Urinary bladder (tissue), 4 donors: ENCODE measurements around the gene ACKR3. TPM values are rescaled to one million over a fixed set of nuclear protein-coding genes. Genes with fewer than 3 reads are reported as not detected.

Experiments used
- DNase-seq: peaks from one replicate; pipeline ENCODE4 v3.0.0-alpha.2; 2015; ENCODE audit errors: extremely low spot score
- H3K27ac ChIP-seq: one replicate; pipeline ENCODE4 v1.5.1; 2013; ENCODE audit warnings: low read depth, mild to moderate bottlenecking, moderate library complexity
- H3K36me3 ChIP-seq: one replicate; pipeline ENCODE4 v1.6.1; 2013; ENCODE audit warnings: mild to moderate bottlenecking, moderate library complexity; ENCODE audit not compliant: insufficient read depth
- H3K4me1 ChIP-seq: one replicate; pipeline ENCODE4 v1.6.1; 2013; ENCODE audit warnings: mild to moderate bottlenecking, moderate library complexity; ENCODE audit not compliant: insufficient read depth
- H3K4me3 ChIP-seq: one replicate; pipeline ENCODE4 v1.5.1; 2013; ENCODE audit warnings: low read depth, low read length
- WGBS: extraction: QIAGEN DNeasy Blood & Tissue Kit; methylation state at CpG from one replicate; pipeline ENCODE4 v1.1.7; 2013; 5-methylcytosine and 5-hydroxymethylcytosine counted together
- polyA plus RNA-seq: library from polyadenylated mRNA; stranded (reverse); fragments of 200-250 nt; gene quantifications from one replicate; pipeline ENCODE4 v1.2.3, GENCODE V29; 2013
- total RNA-seq: library from RNA; depleted of rRNA; stranded (reverse); fragments of >200 nt; gene quantifications from one replicate; pipeline ENCODE4 v1.2.3, GENCODE V29; 2014
- donor health status: healthy with polysubstance abuse.
- donor health status: healthy.

Gene ACKR3
- total and polyA plus RNA-seq, 2 donors, result 40.4 to 80.6 TPM

DNA sequence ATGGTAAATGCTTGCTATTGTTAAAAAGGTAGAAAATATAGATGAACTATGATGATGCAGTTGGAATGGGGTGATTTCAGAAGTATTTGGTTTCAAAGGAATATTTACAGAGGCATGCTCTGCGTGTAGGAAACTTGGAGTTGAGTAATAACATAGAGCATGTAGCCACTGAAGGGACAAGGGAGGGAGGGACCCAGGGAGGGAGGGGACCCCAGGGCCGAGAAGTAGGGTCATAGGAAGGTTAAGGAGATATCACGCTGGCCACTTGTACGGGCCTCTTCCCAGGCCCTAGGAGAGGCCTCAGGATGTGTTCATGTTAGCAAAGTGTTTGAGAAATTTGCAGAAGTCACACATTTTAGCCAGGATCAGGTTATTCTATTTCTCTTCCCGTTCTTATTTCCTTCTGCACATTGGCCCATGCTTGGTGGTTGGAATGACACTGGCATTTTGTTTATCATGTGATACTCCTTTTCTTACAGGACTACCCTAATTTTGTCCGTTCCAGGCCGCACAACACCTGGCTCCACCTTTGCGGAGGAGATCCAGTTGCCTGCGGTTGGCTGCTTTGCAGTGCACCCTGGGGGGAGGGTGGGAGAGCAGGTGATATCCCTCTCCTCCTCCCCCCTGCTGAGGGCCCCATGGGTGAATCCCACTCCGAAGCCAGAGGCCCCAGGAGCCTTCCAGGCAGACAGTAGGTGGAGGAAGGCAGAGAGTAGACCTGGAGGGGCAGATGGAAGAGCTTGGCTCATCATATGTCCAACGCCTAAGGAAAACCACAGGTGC lies 16.9 kb upstream of the ACKR3 start:
- Histone ChIP-seq H3K4me1 (no peaks in the 10 kb centered on the region), H3K36me3 (no peaks in the 10 kb centered on the region), H3K4me3 (no peak overlapping the region), H3K27ac (no peak overlapping the region)
- WGBS, result 75% methylated on average over 11 of the region's 11 CpGs
- no peak for DNase-seq

DNA sequence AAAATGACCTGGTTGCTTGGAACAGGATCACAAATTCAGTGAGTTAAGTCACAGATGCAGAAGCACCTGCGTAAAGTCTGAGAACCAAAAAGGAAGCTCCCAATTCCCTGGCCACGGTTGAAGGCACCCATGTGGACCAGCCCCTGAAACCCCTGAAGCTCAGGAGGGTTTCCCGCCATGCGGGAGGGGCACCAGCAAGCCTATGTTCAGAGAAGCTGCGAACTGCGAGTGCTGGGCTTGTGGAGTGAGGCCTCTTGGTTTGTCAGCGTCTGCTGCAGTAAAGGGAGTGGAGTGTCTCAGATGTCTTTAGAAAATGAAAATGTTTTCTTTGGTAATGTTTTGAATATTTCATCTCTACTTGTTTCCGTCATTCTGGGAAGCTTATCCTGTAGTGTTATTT lies 16.1 kb upstream of the ACKR3 start:
- Histone ChIP-seq H3K27ac (no peak overlapping the region), H3K36me3 (no peaks in the 10 kb centered on the region), H3K4me3 (no peak overlapping the region), H3K4me1 (no peaks in the 10 kb centered on the region)
- WGBS, result 94% methylated on average over 8 of the region's 8 CpGs
- no peak for DNase-seq

DNA sequence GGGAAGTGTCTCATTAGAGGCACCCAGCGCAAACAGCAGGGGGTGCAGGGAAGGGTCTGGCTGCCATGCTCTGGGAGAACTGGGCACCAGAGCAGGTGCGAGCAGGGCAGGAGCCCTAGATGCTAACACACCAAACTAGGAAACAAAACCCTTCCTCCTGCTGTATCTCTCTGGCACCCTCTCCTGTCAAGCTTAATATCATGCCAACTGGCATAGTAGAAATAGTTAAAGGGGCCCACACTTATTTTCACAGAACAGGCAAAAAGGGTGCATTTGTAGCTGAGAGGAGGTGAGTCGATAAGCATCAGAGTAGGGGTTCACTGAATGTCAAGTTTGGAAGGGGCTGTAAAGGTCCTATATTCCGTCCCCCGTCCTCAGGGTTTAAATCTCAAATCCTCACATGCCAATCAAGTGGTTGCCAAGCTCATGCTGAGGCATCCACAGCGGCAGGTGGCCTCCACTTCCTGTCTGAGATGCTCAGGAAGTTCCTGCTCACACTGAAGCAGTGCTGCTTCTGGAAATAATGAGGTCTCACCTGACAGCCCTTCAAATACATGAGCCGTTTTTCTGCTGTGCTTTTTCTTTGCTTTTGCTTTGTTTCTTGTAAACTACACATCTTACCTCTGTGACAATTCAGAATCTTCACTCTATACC lies 14.9 kb upstream of the ACKR3 start:
- Histone ChIP-seq H3K27ac (no peak overlapping the region), H3K4me1 (no peaks in the 10 kb centered on the region), H3K36me3 (no peaks in the 10 kb centered on the region), H3K4me3 (no peak overlapping the region)
- no peak for DNase-seq
- 88% methylated on average over 7 of the region's 7 CpGs for WGBS

DNA sequence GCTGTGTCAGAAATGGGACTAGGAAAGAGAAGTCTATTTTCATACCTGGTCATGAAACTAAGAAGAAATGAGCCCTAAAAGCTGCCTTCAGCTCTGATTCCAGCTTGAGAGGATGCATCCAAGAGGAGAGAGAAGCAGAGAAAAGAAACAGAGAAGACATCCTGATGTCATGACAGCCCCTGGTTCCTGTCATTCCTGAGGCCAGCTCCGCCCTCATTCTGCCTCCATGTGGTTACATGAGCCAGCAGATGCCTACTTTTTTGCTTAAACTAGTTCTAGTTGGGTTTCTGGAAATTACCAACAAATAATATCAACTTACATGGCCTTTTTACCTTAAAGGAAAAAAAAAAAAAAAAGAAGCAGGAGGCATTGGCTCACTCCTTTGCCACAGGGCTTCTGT lies 14.1 kb upstream of the ACKR3 start:
- DNase-seq, result no peak
- Histone ChIP-seq H3K36me3 (no peaks in the 10 kb centered on the region), H3K4me3 (no peak overlapping the region), H3K27ac (no peak overlapping the region), H3K4me1 (no peaks in the 10 kb centered on the region)
- whole genome bisulfite sequencing, result 88% methylated on average over 1 of the region's 1 CpG

DNA sequence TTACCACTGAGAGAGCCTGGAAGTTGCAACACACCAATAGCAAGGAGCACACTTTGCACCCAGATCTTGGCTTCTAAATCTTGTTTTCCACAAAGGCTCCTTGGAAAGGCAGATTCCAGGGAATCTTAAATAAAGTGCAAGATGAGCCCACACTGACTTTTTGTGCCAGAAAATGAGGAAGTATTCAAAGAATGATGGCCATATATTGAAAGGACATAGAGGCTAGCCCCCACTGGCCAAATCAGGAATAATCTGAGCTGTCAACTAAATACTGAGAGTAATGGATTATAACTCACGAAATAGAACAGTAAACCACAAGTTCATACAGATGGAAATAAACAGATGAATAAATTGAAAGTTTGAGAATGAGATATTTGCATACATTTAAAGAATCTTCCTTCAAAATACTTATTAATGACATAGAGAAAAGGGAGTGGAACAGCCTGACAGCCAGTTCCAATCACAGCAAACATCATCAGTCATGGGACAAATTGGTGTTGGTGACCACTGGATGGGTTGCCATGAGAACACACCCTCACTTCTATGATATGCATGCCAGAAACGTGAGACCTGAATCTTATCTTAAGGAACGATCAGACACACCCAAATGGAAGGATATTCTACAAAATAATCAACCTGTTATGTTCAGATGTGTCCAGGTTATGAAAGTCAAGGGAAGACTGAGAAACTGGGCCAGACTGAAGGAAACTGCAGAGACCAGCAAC lies 12.2 kb upstream of the ACKR3 start:
- H3K4me1 ChIP-seq, result no peaks in the 10 kb centered on the region
- no peak overlapping the region for H3K4me3 ChIP-seq
- no peaks in the 10 kb centered on the region for H3K36me3 ChIP-seq
- 53% methylated on average over 3 of the region's 3 CpGs for WGBS
- no peak for DNase-seq
- no peak overlapping the region for H3K27ac ChIP-seq

DNA sequence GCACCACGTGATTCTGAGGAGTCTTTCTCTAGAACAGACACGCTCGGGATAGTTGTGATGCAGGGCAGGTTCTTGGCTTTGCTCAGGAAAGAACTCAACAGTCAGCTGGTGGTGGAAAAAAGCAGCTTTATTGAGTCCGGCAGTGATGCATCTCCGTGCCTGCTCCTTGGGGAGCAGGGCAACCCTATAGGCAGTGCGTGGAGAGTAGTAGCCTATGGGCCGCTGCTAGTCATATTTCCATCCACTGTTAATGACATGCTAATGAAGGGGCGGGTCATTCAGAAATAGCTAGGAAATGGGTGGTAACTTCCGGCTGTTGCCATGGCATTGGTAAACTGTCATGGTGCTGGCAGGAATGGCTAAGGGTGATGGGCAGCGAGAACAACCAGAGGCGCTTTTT lies 11.6 kb upstream of the ACKR3 start:
- WGBS, result 89% methylated on average over 11 of the region's 11 CpGs

DNA sequence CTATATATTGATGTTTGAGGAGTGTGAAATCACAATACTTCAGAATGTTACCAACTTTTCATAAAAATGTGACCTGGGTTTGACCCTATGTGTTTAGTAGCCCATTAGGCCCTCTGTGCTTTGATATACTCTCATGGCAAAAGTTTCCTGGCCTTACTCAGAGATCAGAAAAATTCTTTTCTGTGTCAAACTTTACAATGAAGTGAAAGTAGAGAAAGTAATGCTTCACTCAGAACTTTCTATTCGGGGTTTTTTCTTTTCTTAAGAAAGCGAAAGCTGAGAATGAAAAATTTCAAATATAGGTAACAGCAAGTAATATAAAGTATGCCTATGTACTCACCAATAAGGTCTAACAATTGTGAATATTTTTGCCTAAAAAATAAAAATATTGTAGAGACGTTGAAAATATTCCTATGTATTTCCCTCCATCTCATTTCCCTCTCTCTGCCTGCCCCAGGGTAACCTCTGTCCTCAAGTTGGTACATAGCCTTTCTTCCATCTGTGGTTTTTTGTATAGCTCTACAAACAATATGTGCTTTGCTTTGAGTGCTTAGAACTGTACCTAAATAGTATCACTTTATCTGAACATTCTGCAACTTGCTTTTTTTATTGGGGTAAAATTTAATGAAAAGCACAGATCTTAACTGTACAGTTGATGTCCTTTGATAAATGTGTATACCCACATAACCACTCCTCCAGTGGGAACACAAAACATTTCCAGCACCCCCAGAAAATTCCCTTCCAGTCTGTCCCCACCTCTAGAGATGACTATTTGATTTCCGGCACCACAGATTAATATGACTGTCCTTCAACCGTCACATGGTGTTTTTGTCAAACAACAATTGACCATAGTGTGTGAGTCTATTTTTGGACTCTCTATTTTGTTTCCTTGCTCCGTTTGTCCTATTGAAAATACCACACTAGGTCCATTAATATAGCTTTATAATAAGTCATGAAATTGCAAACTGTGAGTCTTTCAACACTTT lies 10.3 kb upstream of the ACKR3 start:
- 65% methylated on average over 6 of the region's 6 CpGs for WGBS

More for the DNA sequence above, 11.6 kb upstream of the ACKR3 start:
- H3K4me3 ChIP-seq, result no peak overlapping the region
- no peaks in the 10 kb centered on the region for H3K4me1 ChIP-seq
- no peak for DNase-seq
- no peaks in the 10 kb centered on the region for H3K36me3 ChIP-seq
- H3K27ac ChIP-seq, result no peak overlapping the region

DNA sequence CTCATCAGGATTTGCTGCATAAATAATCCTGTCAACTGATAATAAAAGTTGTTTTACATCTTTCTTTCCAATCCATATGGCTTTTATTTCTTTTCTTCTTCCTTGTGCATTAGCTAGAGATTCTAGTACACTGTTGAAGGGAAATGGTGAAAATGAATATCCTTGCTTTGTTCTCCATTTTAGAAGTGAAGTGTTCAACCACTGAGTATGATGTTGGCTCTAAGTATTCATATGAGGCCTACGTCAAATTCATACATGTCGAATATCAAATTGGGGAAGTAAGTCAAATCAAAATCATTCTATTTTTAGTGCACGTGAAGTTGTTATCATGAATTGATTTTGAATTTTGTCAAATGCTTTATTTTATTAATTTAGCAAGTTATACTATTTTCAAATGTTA lies 7.8 kb upstream of the ACKR3 start:
- DNase-seq, result no peak
- H3K4me3 ChIP-seq, result no peak overlapping the region
- WGBS, result 95% methylated on average over 3 of the region's 3 CpGs
- H3K4me1 ChIP-seq, result no peaks in the 10 kb centered on the region
- H3K27ac ChIP-seq, result no peak overlapping the region
- H3K36me3 ChIP-seq, result no peaks in the 10 kb centered on the region

More for the DNA sequence above, 10.3 kb upstream of the ACKR3 start:
- Histone ChIP-seq H3K36me3 (no peaks in the 10 kb centered on the region), H3K27ac (no peak overlapping the region), H3K4me1 (no peaks in the 10 kb centered on the region), H3K4me3 (no peak overlapping the region)
- no peak for DNase-seq

DNA sequence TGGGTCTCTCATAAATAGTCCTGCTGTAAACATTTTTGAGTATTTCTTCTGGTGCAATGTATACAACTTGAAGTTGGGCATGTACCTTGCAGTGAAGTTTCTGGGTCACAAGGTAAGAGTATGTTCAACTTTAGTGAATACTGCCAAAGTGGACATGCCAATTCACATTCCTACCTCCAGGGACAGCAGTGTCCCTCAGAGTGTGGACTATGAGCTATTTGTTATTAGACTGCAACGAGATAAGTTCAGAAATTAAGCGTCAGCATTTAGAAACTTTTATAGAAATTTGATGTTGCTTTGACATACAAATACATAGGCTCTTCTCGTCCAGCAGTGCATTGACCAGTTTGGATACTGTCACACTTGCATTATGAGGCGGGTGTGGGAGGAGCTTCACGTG lies 7.2 kb upstream of the ACKR3 start:
- no peak overlapping the region for H3K27ac ChIP-seq
- H3K36me3 ChIP-seq, result no peaks in the 10 kb centered on the region
- DNase-seq, result no peak
- H3K4me1 ChIP-seq, result no peaks in the 10 kb centered on the region
- 74% methylated on average over 5 of the region's 5 CpGs for WGBS
- H3K4me3 ChIP-seq, result no peak overlapping the region

DNA sequence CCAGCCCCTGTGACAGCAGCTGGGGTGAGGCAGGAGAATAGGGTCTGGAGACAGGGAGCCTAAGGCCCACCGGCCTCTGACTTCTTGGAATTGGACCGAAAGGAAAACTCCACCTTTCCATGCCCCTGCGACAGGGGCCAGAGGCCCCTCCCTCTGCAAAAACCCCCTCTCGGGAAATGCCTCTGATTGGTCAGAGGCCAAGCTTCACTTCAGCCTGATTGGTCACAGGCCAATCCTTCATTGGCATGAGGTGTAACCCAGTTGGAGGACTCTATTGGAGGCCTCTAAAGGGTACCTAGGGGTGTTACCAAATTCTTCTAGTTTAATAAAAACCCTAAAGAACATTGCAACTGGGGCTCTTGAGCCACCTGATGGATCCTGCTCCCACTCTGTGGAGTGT lies 5.7 kb upstream of the ACKR3 start:
- Histone ChIP-seq H3K36me3 (no peaks in the 10 kb centered on the region), H3K4me1 (no peaks in the 10 kb centered on the region), H3K27ac (no peak overlapping the region), H3K4me3 (no peak overlapping the region)
- no peak for DNase-seq
- WGBS, result 99% methylated on average over 4 of the region's 4 CpGs

DNA sequence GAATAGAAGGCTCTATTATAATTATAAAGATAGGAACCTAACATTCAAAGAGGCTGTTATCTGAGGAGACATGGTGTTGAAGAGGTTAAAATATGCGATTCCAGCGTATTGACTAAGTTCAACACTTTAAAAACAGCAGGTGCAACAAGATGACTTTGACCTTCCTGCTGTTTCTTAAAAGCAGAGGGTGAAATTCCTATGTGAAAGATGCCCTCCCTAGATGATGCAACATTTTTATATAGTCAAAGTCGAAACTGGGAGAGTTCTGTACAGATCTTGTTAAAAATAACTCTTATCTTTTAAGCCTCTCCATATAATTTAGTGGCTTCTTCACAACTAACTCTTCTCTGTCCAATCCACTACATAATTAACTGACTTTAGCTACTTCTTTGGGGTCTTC lies 4.4 kb upstream of the ACKR3 start:
- DNase-seq, result no peak
- Histone ChIP-seq H3K27ac (no peak overlapping the region), H3K4me1 (no peaks in the 10 kb centered on the region), H3K4me3 (no peak overlapping the region), H3K36me3 (no peaks in the 10 kb centered on the region)
- WGBS, result 54% methylated on average over 3 of the region's 3 CpGs

DNA sequence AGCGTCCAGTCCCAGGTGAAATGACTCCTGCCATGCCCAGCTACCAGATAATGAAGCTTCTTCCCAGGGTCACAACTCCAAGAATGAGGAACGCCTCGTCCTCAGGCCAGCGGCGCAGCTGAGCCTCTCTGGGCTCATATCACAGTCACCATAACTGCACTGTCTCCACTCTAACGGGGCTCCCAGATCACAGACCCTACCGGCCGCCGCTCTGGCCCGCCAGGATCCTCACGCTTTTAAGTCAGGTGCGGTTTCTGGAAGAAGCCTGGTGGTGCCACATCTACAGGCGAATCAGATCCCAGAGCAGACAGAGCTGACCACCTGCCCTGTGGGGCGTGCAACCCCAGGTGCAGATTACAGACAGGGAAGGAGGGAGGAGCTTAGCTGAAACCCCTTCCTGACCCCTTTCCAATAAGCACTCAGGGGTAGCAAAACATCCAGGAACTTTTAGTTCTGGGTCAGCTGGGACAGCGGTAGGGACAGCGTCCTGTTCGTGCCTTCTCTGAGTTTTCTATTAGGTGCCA lies 3.7 kb upstream of the ACKR3 start:
- 96% methylated on average over 17 of the region's 17 CpGs for WGBS
- DNase-seq, result no peak

DNA sequence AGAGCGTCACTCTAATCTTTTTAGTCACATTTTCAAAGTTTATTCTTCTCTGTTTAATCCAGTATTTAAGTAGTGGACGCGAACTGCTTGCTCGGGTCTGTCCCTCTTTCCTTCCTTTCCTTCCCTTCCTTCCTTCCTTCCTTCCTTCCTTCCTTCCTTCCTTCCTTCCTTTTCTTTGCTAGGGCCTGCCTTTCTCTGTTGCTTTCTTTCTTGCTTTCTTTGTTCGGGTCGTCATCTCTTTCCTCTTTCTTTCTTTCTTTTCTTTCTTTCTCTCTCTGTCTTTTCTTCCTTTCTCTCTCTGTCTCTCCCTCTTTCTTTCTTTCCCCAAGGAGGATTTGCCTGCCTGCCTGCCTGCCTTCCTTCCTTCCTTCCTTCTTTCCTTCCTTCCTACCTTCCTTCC lies 3.0 kb upstream of the ACKR3 start:
- H3K4me1 ChIP-seq, result no peaks in the 10 kb centered on the region
- no peaks in the 10 kb centered on the region for H3K36me3 ChIP-seq

More for the DNA sequence above, 3.7 kb upstream of the ACKR3 start:
- Histone ChIP-seq H3K4me1 (no peaks in the 10 kb centered on the region), H3K4me3 (no peak overlapping the region), H3K27ac (no peak overlapping the region), H3K36me3 (no peaks in the 10 kb centered on the region)

More for the DNA sequence above, 3.0 kb upstream of the ACKR3 start:
- no peak for DNase-seq
- no peak overlapping the region for H3K4me3 ChIP-seq
- WGBS, result 72% methylated on average over 6 of the region's 6 CpGs
- H3K27ac ChIP-seq, result no peak overlapping the region
